GM12878 (cell line): ENCODE measurements around the gene ADAMTS14. TPM values are rescaled to one million over a fixed set of nuclear protein-coding genes. Genes with fewer than 3 reads are reported as not detected.

Experiments
- ATAC-seq: fragments of 200-7000 bp; cut with Tn5 transposase; 3 replicates; pipeline ENCODE4 v1.9.1; 2020; ENCODE audit warnings: mild to moderate bottlenecking, moderate library complexity
- BruUV-seq: library from RNA; stranded (reverse); fragments of 400-500 nt; replicated peaks from 2 replicates; lab custom pipeline; 2021; lab: Mats Ljungman, UMichigan
- CTCF ChIA-PET: fragments of 300-600 bp; sonication (Branson Sonifier 250); formaldehyde crosslinking; extraction: SDS; loops from one replicate; lab custom pipeline; 2021; ENCODE audit warnings: inconsistent platforms; lab: Yijun Ruan, JAX
- POLR2A ChIA-PET: fragments of 350-600 bp; formaldehyde crosslinking; extraction: SDS; loops from one replicate; lab custom pipeline; 2021; ENCODE audit warnings: inconsistent platforms; lab: Charles Lee
- RAD21 ChIA-PET: fragments of 300-600 bp; sonication (Branson Sonifier 250); formaldehyde crosslinking; loops from one replicate; lab custom pipeline; 2023; ENCODE audit warnings: antibody characterized with exemption; ENCODE audit not compliant: unreplicated experiment; lab: Charles Lee
- SMC1A ChIA-PET: fragments of 300-600 bp; sonication (Branson Sonifier 250); formaldehyde crosslinking; loops from one replicate; lab custom pipeline; 2023; ENCODE audit not compliant: unreplicated experiment, uncharacterized antibody; lab: Charles Lee
- DNase-seq: peaks from one replicate; pipeline ENCODE4 v3.0.0-alpha.2; 2011; ENCODE audit warnings: low read depth, low spot score
- FAIRE-seq: peaks from 3 replicates; lab custom pipeline; 2011; peaks lifted over from hg19 to GRCh38; lab: Jason Lieb, UNC
- H2AFZ ChIP-seq: 2 replicates; pipeline ENCODE4 v1.6.0; 2011; ENCODE audit warnings: low read depth, low read length, control low read depth; ENCODE audit not compliant: control insufficient read depth
- H3K27ac ChIP-seq: 2 replicates; pipeline ENCODE4 v1.5.1; 2011; ENCODE audit warnings: control low read depth; ENCODE audit not compliant: control insufficient read depth, insufficient read depth
- H3K27me3 ChIP-seq, 2 experiments: replicated peaks in 1 of 2; 2 replicates each; pipeline versions ENCODE4 v1.6.0 to v1.6.1; 2011; ENCODE audit warnings: low read length in 1 of 2; ENCODE audit not compliant: control insufficient read depth in 2 of 2, insufficient read depth in 2 of 2
- H3K36me3 ChIP-seq, 2 experiments: 2 replicates each; pipeline ENCODE4 v1.5.1; 2011; ENCODE audit warnings: low read length in 1 of 2; ENCODE audit not compliant: control insufficient read depth in 2 of 2, insufficient read depth in 2 of 2
- H3K4me1 ChIP-seq: 2 replicates; pipeline ENCODE4 v1.6.1; 2011; ENCODE audit warnings: mild to moderate bottlenecking, low read length, moderate library complexity, mixed read lengths; ENCODE audit not compliant: control insufficient read depth, insufficient read depth
- H3K4me2 ChIP-seq: 2 replicates; pipeline ENCODE4 v1.6.0; 2011; ENCODE audit warnings: control low read depth; ENCODE audit not compliant: control insufficient read depth, insufficient read depth
- H3K4me3 ChIP-seq: fragments of 200-600 bp; sonication (generic); 2 replicates; pipeline ENCODE4 v1.5.1; 2016
- H3K79me2 ChIP-seq: 2 replicates; pipeline ENCODE4 v1.6.0; 2011; ENCODE audit warnings: low read length; ENCODE audit not compliant: control insufficient read depth, insufficient read depth
- H3K9ac ChIP-seq: 2 replicates; pipeline ENCODE4 v1.8.0; 2011; ENCODE audit warnings: low read length, control low read depth, mixed read lengths; ENCODE audit not compliant: control insufficient read depth, insufficient read depth
- H3K9me3 ChIP-seq: replicated peaks from 3 replicates; pipeline ENCODE4 v1.5.1; 2011; ENCODE audit warnings: mild to moderate bottlenecking, low read length; ENCODE audit not compliant: control insufficient read depth, insufficient read depth
- H4K20me1 ChIP-seq: 2 replicates; pipeline ENCODE4 v1.6.0; 2011; ENCODE audit not compliant: control insufficient read depth, insufficient read depth
- BCL11A ChIP-seq: IDR thresholded peaks from 2 replicates; pipeline ENCODE4 v1.6.1; 2011; ENCODE audit warnings: low read depth, low read length
- CHD4 ChIP-seq: fragments of 200-600 bp; sonication (generic); IDR thresholded peaks from 2 replicates; pipeline ENCODE4 v1.6.1; 2016; ENCODE audit warnings: mild to moderate bottlenecking
- DPF2 ChIP-seq: fragments of 450-650 bp; IDR thresholded peaks from 2 replicates; pipeline ENCODE4 v1.6.1; 2017; ENCODE audit warnings: mild to moderate bottlenecking
- IKZF1 ChIP-seq: fragments of 450-650 bp; conservative IDR thresholded peaks from 2 replicates; pipeline ENCODE4 v1.6.1; 2017; ENCODE audit warnings: antibody characterized with exemption, mild to moderate bottlenecking
- NFYB ChIP-seq: IDR thresholded peaks from 2 replicates; pipeline ENCODE4 v1.6.1; 2011; ENCODE audit warnings: low read depth, mild to moderate bottlenecking, low read length, improper control_type of control experiment, moderate library complexity; ENCODE audit not compliant: insufficient read depth
- NRF1 ChIP-seq: conservative IDR thresholded peaks from 2 replicates; pipeline ENCODE4 v1.6.1; 2011; ENCODE audit warnings: mild to moderate bottlenecking, low read depth, low read length, improper control_type of control experiment
- PML ChIP-seq: IDR thresholded peaks from 2 replicates; pipeline ENCODE4 v1.6.1; 2012; ENCODE audit warnings: low read length, inconsistent platforms
- RELB ChIP-seq: fragments of 450-650 bp; IDR thresholded peaks from 2 replicates; pipeline ENCODE4 v1.6.1; 2017; ENCODE audit warnings: low read depth, mild to moderate bottlenecking, moderate library complexity
- REST ChIP-seq: IDR thresholded peaks from 2 replicates; pipeline ENCODE4 v1.6.1; 2012; ENCODE audit warnings: mild to moderate bottlenecking, low read depth, low read length
- STAT1 ChIP-seq: fragments of 450-650 bp; conservative IDR thresholded peaks from 2 replicates; pipeline ENCODE4 v1.6.1; 2014; ENCODE audit warnings: antibody characterized with exemption, mild to moderate bottlenecking
- WGBS: methylation state at CpG from one replicate; pipeline ENCODE4 v1.1.6; 2016; ENCODE audit warnings: low lambda C conversion rate; ENCODE audit not compliant: insufficient replicate concordance, insufficient coverage; ENCODE audit errors: missing lambda C conversion rate; 5-methylcytosine and 5-hydroxymethylcytosine counted together
- in situ Hi-C: fragments of 300-500 bp; cut with MboI; formaldehyde crosslinking; loops from 9 replicates; pipeline ENCODE4 v1.14.3; 2018; ENCODE audit warnings: mixed read lengths
- intact Hi-C: fragments of 100-400 bp; cut with micrococcal nuclease; formaldehyde crosslinking; loops from one replicate; pipeline ENCODE4 v1.14.2; 2022; ENCODE audit not compliant: unreplicated experiment
- polyA plus RNA-seq, 11 experiments: library from polyadenylated mRNA; depleted of rRNA in 4 of 11; unstranded in 6 of 11; stranded (reverse) in 5 of 11; fragments of >200 nt; fragmentation: Nextera tagmentation in 4 of 11; fragmentation: Illumina TruSeq in 1 of 11; extraction: Ambion mirVana in 4 of 11; extraction: Trizol in 1 of 11; gene quantifications; 1 replicate in 1 of 11; 2 replicates in 10 of 11; pipeline versions ENCODE4 v1.2.1 to v1.2.3, GENCODE V29; 2011 to 2016; ENCODE audit warnings: inconsistent platforms in 2 of 11, missing spikeins in 2 of 11, low read depth in 1 of 11
- total RNA-seq, 4 experiments: library from RNA; depleted of rRNA in 3 of 4; stranded (reverse); fragments of >200 nt in 3 of 4; fragmentation: Illumina TruSeq in 1 of 4; extraction: Trizol in 1 of 4; gene quantifications; 2 replicates each; pipeline versions ENCODE4 v1.2.1 to v1.2.3, GENCODE V29; 2013 to 2021

Gene ADAMTS14
- total and polyA plus RNA-seq, 10 of the 15 experiments (the other 5 are each of a cell fraction or from before 2014, with no cell fraction given) = 0.03 to 0.05 TPM; not detected in 8

- no peak for DNase-seq
- in situ Hi-C loops = no loop called here
- ChIA-PET RAD21 (no interaction called here), POLR2A (no interaction called here), CTCF (no interaction called here), SMC1A (no interaction called here)
- Histone ChIP-seq H3K9ac (no peak overlapping the region), H4K20me1 (no peaks in the 10 kb centered on the region), H3K36me3 (no peaks in the 10 kb centered on the region), H3K9me3 (no peaks in the 10 kb centered on the region), H3K27ac (no peak overlapping the region), H3K4me2 (no peak overlapping the region), H2AFZ (no peak overlapping the region), H3K27me3 (no peaks in the 10 kb centered on the region), H3K79me2 (no peaks in the 10 kb centered on the region), H3K4me1 (peaks cover 10% of the 10 kb centered on the region), H3K4me3 (no peak overlapping the region)
- no peak for ATAC-seq
- no TSS peak for BruUV-seq
- TF ChIP-seq STAT1 = no peak
- intact Hi-C loops = no loop called here
- 0% methylated on average over 2 of the region's 2 CpGs for WGBS
- no peak for FAIRE-seq
Observed at GRCh38 chr10:70681731-70682005, 9.4 kb downstream of the ADAMTS14 start.

GRCh38 chr10:70682920-70683600 is 10.8 kb downstream of the ADAMTS14 start:
- 21% methylated on average over 20 of the region's 20 CpGs for WGBS
- Histone ChIP-seq H2AFZ (no peak overlapping the region), H3K4me3 (no peak overlapping the region), H4K20me1 (no peaks in the 10 kb centered on the region), H3K36me3 (no peaks in the 10 kb centered on the region), H3K27ac (no peak overlapping the region), H3K27me3 (no peaks in the 10 kb centered on the region), H3K4me1 (peaks cover 10% of the 10 kb centered on the region), H3K9me3 (no peaks in the 10 kb centered on the region), H3K4me2 (no peak overlapping the region), H3K9ac (no peak overlapping the region), H3K79me2 (no peaks in the 10 kb centered on the region)
- in situ Hi-C loops (no loop called here), intact Hi-C loops (no loop called here)
- RAD21 ChIA-PET = no interaction called here
- POLR2A ChIA-PET = no interaction called here
- FAIRE-seq (peak; percentile 54), DNase-seq (no peak), ATAC-seq (peak; percentile 34; the same call in 2 of the 3 replicates)
- CTCF ChIA-PET = no interaction called here
- SMC1A ChIA-PET = no interaction called here
- BruUV-seq = no TSS peak
- TF ChIP-seq NRF1 (no peak), BCL11A (no peak), IKZF1 (0 out of 2 replicates have a peak, but pooled peaks have one; percentile 40), NFYB (no peak), DPF2 (0 out of 2 replicates have a peak, but pooled peaks have one; percentile 21), PML (no peak), REST (no peak), CHD4 (no peak), RELB (0 out of 2 replicates have a peak, but pooled peaks have one; percentile 43)
